ENCODE data around the gene BMX.

- no peak for TF ChIP-seq SREBF2 (CRISPR knock-in tag; IDR thresholded peaks at IDR 0.05)
- no peak for TF ChIP-seq FOXA1 (IDR thresholded peaks at IDR 0.05; ENCODE audit: borderline replicate concordance)
- no peak for TF ChIP-seq CXXC5 (CRISPR knock-in tag; IDR thresholded peaks at IDR 0.05)
- TF ChIP-seq ESRRB (CRISPR knock-in tag; IDR thresholded peaks at IDR 0.05; ENCODE audit: borderline replicate concordance), result no peak
- TF ChIP-seq SMARCE1 (IDR thresholded peaks at IDR 0.05), result no peak
- TF ChIP-seq NFYB (IDR thresholded peaks at IDR 0.05; ENCODE audit: extremely low read depth, insufficient read length), result no peak
- no peak for TF ChIP-seq POLR2AphosphoS5 (IDR thresholded peaks at IDR 0.05; ENCODE audit: control insufficient read depth, insufficient read depth, low read depth, low read length)
- no peak for TF ChIP-seq ZNF263 (CRISPR knock-in tag; IDR thresholded peaks at IDR 0.05; ENCODE audit: borderline replicate concordance)
- TF ChIP-seq SP1 (CRISPR knock-in tag; IDR thresholded peaks at IDR 0.05), result no peak
- no peak for TF ChIP-seq ZNF408 (CRISPR knock-in tag; IDR thresholded peaks at IDR 0.05; ENCODE audit: low read depth)
Observed at GRCh38 chrX:15546745-15547144, 46.1 kb downstream of the BMX start.
